GM21825 (cell line): Measurements from ENCODE around the gene ICAM5.
"Not testable (repeated sequence)": the region's sequence is repeated elsewhere in the genome, so short reads cannot be mapped to it uniquely, and the experiment has no call there.

ENCODE experiments used
- ATAC-seq: cut with Tn5 transposase; IDR thresholded peaks from one replicate; pipeline ENCODE4 v1.9.1; 2021; ENCODE audit warnings: mild to moderate bottlenecking, moderate library complexity; ENCODE audit not compliant: unreplicated experiment

The ICAM5 gene

GRCh38 chr19:10270180-10270615 lies 19.6 kb upstream of the ICAM5 start:
- peak; percentile 38 for ATAC-seq

- ATAC-seq: peak; percentile 44
Observed at GRCh38 chr19:10270616-10271394, 18.9 kb upstream of the ICAM5 start, which contains the start of gene ICAM1. Gene ICAM1, plus strand, starts transcription at chr19:10271120. Its CDS starts 40 bp downstream, at chr19:10271160.

GRCh38 chr19:10271543-10272086 lies 18.1 kb upstream of the ICAM5 start:
- ATAC-seq: peak; percentile 11

GRCh38 chr19:10274589-10274988 lies 15.2 kb upstream of the ICAM5 start:
- no peak for ATAC-seq

- ATAC-seq: no peak
Observed at GRCh38 chr19:10277795-10278589, 11.8 kb upstream of the ICAM5 start.

GRCh38 chr19:10278935-10279334 lies 10.8 kb upstream of the ICAM5 start:
- ATAC-seq: no peak

GRCh38 chr19:10279737-10280442 lies 9.9 kb upstream of the ICAM5 start:
- ATAC-seq: no peak

- ATAC-seq: not testable (repeated sequence)
Observed at GRCh38 chr19:10282043-10282442, 7.7 kb upstream of the ICAM5 start.

- no peak for ATAC-seq
Observed at GRCh38 chr19:10283301-10284064, 6.3 kb upstream of the ICAM5 start.

GRCh38 chr19:10284065-10284959 lies 5.4 kb upstream of the ICAM5 start:
- ATAC-seq: no peak

GRCh38 chr19:10284960-10285278 lies 4.8 kb upstream of the ICAM5 start:
- no peak for ATAC-seq

GRCh38 chr19:10285393-10285792 lies 4.4 kb upstream of the ICAM5 start:
- ATAC-seq: no peak

GRCh38 chr19:10286803-10287737 lies 2.7 kb upstream of the ICAM5 start, which contains the start of gene ICAM4:
Gene ICAM4, plus strand, starts transcription at chr19:10286955. Its CDS starts 58 bp downstream, at chr19:10287013.
- ATAC-seq: no peak

- ATAC-seq: no peak
Observed at GRCh38 chr19:10288662-10289166, 1.0 kb upstream of the ICAM5 start.

- ATAC-seq: no peak
Observed at GRCh38 chr19:10289167-10289835, 451 bp upstream of the ICAM5 start.

- ATAC-seq: no peak
Observed at GRCh38 chr19:10290357-10290875, 664 bp downstream of the ICAM5 start.

- ATAC-seq: no peak
Observed at GRCh38 chr19:10290876-10291553, 1.3 kb downstream of the ICAM5 start.
